ENCODE data around the gene DNAI7.

Gene DNAI7

GRCh38 chr12:25195056-25195971, at the start of gene DNAI7, which contains the start of gene ETFRF1:
Gene DNAI7, minus strand, starts transcription at chr12:25195160. Its CDS starts 82 bp downstream, at chr12:25195078.
Gene ETFRF1, plus strand, starts transcription at chr12:25195237. Its CDS starts 8,720 bp downstream, at chr12:25203957.
- DNase-seq = peak; percentile 96 to 97

- DNase-seq = no peak
These were observed 48.7 kb upstream of the DNAI7 start for GRCh38 chr12:25243680-25243990.

GRCh38 chr12:25242981-25243679, 48.2 kb upstream of the DNAI7 start:
- no peak for DNase-seq

- no peak for DNase-seq
These were observed 46.4 kb upstream of the DNAI7 start for GRCh38 chr12:25241167-25242020.

GRCh38 chr12:25236626-25237025, 41.7 kb upstream of the DNAI7 start:
- DNase-seq = no peak

- no peak for DNase-seq
These were observed 41.2 kb upstream of the DNAI7 start for GRCh38 chr12:25236190-25236589.

- no peak for DNase-seq
These were observed 18.4 kb upstream of the DNAI7 start for GRCh38 chr12:25213338-25213737.

GRCh38 chr12:25208554-25208953, 13.6 kb upstream of the DNAI7 start:
- no peak for DNase-seq

GRCh38 chr12:25207846-25208245, 12.9 kb upstream of the DNAI7 start:
- DNase-seq = no peak

GRCh38 chr12:25207411-25207810, 12.5 kb upstream of the DNAI7 start:
- no peak for DNase-seq

- DNase-seq = no peak
These were observed 7.2 kb upstream of the DNAI7 start for GRCh38 chr12:25202137-25202536.

GRCh38 chr12:25200703-25201102, 5.7 kb upstream of the DNAI7 start:
- DNase-seq = no peak

GRCh38 chr12:25197608-25198007, 2.6 kb upstream of the DNAI7 start:
- no peak for DNase-seq

- DNase-seq = no peak
These were observed 271 bp downstream of the DNAI7 start for GRCh38 chr12:25194722-25195055.

GRCh38 chr12:25194214-25194613, 746 bp downstream of the DNAI7 start:
- no peak for DNase-seq

- DNase-seq = no peak
These were observed 4.2 kb downstream of the DNAI7 start for GRCh38 chr12:25190793-25191192.

GRCh38 chr12:25189656-25190055, 5.3 kb downstream of the DNAI7 start:
- no peak for DNase-seq

- no peak for DNase-seq
These were observed 7.2 kb downstream of the DNAI7 start for GRCh38 chr12:25187781-25188180.

GRCh38 chr12:25186788-25187402, 8.1 kb downstream of the DNAI7 start:
- DNase-seq = no peak

- no peak for DNase-seq
These were observed 8.7 kb downstream of the DNAI7 start for GRCh38 chr12:25186038-25186787.

- no peak for DNase-seq
These were observed 10.8 kb downstream of the DNAI7 start for GRCh38 chr12:25184132-25184531.

- DNase-seq = no peak
These were observed 12.2 kb downstream of the DNAI7 start for GRCh38 chr12:25182765-25183164.
